DMS 273 (cell line): ENCODE measurements around the gene ZPLD1.

Experiments
- DNase-seq: peaks from one replicate; lab custom pipeline; 2025; ENCODE audit not compliant: unreplicated experiment; lab: John Stamatoyannopoulos, UW

Gene ZPLD1

DNA sequence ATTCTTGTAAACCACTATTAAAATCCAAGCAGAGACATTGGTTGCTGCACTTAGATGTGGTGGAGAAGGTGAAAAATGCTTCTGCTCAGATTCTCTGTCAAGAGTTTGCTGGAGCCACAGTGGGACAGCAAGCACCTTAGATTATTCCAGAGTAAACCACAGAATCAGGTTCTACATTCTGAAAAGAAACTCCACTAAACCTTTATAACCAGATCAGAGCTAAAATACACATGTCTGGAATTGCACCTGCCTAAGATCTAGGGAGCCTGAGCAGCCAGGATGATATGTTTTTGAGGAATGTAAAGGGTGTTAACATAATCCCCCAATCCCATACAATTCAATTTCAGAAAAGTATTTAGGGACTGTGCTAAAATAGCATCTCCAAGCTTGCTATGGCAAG lies at the start of gene ZPLD1:
ZPLD1 (plus strand) TSS at position 301 of the 400 bp plus-strand sequence. CDS start 3,473 bp downstream, outside the sequence.
- DNase-seq, result no peak

DNA sequence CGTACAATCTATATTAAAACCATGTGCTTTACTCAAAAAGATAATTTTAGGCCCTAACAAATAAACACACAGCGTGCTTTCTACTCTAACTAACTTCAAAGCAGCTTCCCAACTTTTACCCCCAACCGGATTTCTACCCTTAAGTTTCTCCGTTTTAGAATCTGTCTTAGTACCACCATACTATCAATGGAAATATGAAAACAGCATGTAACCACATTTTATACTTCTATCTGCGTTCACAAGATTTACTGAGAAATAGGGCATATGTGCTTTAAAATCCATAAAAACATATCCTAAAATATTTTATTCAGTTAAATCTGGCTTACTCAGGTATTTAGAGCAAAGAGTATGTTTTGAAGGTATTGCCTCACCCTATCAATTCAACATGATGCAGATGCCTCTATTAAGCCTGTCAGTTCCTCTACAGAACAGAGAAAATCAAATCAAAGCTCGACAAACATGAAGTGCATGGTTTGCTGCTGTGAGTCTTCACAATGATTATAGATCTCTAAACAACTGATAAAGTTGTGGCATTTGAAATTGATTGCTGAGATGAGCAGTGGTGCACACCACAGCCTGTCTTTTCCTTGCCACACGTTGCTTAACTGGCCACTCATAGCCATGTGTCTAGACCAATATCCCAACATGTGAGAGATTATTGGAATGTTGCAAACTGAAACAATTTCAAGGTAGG lies 44.5 kb upstream of the ZPLD1 start:
- DNase-seq, result no peak

DNA sequence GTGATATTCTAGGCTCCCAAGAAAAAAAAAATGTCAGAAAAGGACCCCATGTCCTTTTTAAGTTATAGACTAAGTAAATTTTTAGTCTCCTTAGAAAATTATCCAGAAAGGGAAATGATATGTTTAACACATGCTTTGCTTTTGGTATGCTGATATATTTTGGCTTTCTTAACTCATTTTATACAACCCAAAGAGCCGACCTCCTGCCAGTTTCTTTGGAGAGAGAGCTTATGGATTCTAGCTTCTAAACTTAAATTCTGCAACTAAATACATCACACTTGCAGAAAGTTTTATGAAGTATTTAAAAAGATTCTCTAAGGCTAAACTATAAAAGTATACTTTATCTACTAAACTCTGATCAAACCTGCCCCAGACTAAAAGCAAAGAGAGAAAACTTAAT lies 43.9 kb upstream of the ZPLD1 start:
- DNase-seq, result no peak

DNA sequence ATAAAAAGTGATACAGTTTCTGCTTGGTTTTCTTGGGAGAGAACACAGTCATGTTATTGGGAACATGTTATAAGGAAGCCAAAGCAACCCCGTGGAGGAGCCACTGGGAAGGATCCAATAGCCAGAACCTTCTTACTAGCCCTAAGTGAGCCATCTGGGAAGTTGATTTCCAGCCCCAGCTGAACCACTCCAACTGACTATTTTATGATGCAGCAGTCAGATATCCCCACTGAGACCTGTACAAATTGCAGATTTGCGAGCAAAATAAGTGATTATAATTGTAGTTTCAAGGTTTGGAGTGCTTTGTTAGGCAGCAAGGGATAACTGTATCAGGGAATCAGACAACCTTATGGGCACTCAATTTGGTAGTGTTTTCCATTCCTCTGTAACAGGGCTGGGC lies 43.3 kb upstream of the ZPLD1 start:
- DNase-seq, result no peak

DNA sequence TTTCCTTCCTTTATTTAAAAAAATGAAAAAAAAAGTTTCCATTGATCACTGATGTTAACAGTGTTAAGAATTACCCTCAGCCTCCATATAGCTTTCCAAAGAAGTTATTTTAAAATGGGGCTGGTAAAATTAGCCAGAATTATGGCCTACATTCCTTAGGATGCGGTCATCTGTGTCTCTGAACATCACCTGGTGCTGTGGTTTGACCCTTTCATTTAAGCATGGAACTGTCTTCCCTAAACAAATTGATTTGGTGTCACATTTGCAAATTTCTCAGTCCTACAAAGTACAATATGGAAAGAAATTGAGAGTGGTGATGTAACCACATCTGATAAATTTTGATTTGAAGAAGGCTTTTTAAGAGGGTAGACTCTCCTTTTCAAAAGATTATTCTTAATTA lies 40.3 kb upstream of the ZPLD1 start:
- no peak for DNase-seq

DNA sequence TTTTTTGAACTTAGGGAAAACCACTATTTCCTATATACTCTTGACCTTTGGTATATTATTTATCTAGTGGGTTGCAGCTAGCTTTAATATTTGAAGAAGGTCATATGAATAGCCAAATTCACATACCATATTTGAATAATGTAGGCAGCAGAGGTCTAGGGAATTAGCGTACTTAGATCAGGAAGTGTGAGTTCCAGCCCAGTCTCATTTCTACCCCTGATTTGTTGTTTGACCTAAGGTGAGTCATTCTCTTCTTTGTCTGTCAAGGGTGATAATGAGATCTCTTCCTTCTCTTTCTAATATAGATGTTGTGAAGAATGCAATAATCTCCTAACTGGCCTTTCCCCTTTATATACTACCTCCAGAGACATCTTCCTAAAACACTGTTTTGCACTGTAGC lies 36.6 kb upstream of the ZPLD1 start:
- no peak for DNase-seq

DNA sequence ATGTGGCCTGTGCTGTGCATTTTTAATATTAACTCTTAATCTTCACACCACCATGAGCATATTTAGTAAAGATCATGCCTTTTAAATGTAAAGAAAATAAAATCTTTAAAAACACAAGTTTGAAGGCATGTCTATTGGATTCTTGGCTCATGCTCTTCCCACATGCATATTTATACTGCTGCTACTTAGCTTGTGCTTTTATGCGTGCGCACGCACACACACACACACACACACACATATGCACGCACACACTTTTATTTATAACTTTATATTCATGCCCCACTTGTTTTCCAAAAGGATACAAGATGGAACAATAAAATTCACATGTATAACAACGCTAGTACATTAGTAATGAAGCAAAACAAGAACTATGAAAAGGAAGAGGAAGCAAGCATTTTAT lies 36.1 kb upstream of the ZPLD1 start:
- DNase-seq, result no peak

DNA sequence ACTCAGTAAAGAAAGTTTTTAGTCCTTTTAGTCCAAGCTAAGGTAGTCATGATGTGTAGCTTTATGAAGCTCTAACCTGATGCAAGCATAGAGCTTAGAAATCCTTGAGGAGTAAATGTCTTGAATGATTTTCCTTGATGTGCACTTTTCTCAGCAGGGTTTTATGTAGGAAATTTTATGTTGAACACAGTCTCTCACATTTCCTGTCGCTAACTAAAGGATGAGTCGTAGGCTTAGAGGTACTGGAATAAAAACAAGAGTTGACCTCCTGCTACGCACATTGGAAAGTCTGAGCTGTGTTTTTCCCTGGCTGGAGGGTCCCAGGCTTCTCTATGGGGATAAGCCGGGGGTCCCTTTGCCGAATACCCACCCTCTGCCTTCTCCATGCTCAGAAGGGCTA lies 34.7 kb upstream of the ZPLD1 start:
- no peak for DNase-seq

DNA sequence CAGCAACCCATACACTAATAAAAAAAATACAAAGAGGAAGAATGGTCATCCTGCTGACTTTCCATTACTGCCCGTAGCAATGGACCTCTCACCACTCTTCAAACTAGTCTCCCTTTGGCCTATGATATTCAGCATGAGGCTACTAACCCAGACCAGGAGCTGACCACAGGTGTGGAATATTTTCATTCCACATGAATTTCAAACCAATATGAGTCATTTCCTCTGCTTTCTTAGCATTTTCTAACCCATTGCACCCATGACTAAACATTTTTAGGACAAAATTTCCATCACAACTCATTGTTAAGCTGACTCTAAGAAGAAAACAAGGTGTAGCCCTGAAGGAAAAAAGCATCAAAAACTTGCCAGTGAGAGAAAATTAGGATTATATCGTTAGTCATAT lies 34.0 kb upstream of the ZPLD1 start:
- DNase-seq, result no peak

DNA sequence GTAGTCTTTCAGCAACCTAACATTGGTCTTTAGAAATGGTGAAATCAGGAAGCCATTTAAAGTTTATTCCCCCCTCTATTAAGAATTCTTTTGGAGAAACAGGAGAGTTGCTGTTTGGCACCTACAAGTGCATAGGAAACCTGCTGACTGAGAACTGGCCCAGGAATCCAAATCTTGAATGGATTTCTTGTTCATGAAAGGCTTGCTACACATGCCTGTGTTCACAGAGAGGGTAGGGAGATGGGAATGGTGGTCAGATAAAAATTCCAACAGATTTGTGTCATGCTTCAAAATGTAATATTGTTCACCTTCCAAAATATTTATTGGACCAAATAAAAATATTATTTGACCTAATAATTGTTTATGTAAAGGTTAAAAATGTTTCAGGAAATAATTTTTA lies 24.2 kb upstream of the ZPLD1 start:
- no peak for DNase-seq

DNA sequence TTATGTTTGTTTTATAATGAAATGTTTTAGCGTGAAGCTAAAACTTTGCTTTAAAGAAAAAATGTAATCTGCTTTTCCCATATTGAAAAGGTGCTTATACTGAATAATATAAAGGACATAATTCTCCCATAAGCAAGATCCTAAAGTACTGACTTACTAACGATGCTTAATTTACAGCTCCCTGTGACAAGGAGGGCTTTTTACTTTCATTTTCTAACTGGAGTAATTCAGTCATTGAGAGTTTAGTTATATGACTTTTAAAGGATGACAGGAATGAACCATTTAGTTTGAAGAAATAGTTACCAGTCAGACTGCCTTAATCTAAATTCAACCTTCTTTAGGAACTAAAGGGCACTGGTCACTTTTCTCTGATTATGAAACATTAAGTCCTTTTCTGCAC lies 19.3 kb upstream of the ZPLD1 start:
- DNase-seq, result peak; percentile 14

DNA sequence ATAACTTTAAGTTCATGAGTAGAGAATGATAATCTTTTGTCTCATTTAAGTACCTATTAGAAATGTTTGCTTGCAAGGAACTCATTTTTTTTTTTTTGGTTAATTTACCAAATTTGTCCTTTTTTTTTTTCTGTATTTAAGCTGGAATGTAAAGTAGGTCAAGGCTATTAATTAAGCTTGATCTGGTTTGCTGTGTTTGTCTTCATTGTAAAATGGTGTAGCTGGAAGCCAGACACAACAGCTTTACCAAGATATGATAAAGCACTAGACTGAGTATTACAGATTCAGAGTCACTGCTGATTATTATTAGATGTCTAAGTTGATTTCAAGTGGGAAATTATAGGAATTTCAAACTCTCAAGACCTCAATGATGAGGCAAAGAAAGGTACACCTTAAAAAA lies 15.0 kb upstream of the ZPLD1 start:
- DNase-seq, result no peak

DNA sequence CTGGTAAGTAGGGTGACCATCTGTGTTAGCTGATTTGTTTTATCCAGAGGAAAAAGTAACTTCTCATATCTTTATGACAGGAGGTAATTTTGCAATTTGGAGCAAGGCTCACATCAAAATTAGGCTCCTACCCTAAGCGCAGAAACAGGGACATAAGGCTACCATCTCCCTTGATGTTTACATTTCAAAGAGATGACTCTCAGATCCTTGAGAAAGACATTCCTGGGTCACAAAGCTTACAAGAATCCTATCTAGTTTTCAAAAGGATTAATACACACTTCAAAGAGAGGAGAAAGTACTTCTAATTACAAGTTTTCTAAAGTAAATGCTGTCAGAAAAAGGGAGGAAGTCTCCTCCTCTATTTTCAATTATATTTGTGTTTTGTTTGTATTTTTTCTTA lies 7.0 kb downstream of the ZPLD1 start:
- DNase-seq, result no peak

DNA sequence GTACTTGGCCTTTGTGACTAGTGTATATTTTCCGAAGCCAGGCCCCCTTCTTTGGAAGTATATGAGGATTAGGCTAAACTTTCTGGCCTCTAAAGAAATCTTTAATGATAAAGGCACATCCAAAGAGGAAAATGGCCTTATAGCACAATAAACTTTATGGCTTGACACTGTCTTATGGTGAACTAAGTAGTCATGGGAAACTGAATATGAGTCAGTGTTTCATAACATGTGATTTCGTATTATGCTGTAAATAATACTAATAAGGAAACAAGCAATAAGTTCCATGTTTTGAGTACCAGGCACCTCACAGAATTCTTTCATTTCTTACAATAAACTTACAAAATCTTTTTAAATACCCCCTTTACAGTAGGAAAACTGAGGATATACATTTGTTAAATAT lies 8.2 kb downstream of the ZPLD1 start:
- no peak for DNase-seq

DNA sequence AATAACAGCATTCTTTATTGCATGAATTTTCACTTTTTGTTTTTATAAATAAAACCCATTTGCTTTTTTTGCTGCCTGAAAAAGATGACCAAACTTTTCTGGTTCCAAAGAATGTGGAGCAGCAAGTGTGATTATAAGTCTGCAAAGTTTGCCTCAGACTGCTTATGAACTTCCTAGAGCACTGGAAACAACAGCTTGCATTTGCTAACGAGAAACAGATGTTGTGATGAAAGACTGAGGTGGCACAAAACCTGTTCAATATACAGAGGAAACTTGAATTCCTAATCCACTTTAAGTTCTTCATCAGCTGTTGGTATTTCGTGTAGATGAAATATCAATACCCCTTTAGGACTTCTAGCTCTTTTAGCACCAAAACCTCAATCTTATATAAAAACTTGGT lies 9.3 kb downstream of the ZPLD1 start:
- peak; percentile 88 for DNase-seq

DNA sequence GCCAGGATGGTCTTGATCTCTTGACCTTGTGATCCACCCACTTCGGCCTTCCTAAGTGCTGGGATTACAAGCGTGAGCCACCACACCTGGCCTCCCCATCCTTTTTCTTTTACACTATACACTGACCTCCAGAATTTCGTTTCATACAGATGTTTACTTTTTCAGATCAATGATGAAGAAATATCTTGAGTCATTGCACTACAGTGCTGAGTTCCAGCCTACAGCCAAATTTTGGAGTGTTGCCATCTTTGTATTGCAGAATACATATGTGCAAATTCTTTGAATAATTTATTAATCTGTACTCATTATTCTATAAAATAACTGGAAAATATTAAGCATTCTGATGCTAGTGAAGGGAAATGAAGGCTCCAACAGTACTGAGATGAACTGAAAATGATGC lies 12.5 kb downstream of the ZPLD1 start:
- no peak for DNase-seq

DNA sequence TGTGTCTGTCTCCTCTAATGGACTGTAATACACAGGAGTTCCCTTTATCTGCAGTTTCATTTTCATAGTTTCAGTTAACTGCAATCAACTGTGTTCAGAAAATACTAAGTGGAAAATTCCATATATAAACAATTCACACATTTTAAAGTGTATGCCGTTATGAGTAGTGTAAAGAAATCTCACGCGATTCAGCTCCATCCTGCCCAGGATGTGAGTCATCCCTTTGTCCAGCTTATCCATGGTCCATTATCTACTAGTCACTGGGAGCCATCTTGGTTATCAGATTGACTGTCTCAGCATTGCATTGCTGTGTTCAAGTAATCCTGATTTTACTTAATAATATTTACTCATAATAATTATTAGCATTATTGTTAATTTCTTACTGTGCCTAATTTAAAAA lies 14.5 kb downstream of the ZPLD1 start:
- DNase-seq, result no peak

DNA sequence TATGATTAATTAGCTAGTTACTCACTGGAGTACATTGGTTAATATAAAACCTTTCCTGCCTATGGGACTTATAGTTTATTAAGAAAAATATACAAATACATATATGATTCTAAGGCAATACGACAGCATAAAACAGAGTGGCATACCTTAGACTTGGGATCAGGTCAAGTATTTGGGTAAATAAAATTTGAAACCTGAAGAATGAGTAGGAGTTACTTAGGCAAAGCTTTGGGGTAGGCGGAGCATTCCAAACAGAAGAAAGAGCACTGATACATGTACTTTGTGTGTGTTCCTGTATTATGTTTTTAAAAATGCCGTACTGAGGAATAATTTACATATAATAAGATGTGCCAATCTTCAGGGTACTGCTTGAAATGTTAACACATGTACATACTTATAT lies 15.1 kb downstream of the ZPLD1 start:
- no peak for DNase-seq

DNA sequence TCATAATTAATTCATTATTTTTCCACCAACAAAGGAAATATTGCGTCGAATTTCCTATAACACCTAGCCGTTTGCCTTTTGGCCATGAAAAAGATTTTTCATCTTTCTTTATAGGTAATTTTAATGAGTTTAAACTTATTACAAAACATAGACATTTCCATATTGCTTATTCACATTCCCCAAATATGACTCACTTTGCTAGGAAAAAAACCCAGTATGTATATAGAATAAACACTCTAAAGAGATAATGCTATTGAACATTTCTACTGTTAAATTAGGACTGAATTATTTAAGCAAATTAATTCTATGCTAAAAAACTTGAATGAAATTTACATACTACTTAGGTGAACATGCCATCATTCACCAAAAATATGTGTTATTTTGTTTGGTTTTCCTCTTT lies 16.2 kb downstream of the ZPLD1 start:
- DNase-seq, result no peak

DNA sequence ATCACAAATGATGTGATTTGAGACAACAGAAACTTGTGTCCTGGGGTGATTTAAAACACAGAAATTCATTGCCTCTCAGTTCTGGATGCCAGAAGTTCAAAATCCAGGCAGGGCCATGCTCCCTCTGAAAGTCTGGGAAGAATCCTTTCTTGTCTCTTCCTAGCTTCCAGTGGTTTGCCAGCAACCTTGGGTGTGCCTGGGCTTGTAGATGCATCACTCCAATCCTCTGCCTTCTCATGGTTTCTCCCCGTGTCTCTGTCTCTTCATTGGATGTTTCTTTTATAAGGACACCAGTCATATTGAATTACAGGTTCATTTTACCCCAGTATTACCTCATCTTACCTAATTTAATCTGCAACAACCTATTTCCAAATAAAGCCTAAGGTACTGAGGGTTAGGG lies 16.7 kb downstream of the ZPLD1 start:
- DNase-seq, result no peak

DNA sequence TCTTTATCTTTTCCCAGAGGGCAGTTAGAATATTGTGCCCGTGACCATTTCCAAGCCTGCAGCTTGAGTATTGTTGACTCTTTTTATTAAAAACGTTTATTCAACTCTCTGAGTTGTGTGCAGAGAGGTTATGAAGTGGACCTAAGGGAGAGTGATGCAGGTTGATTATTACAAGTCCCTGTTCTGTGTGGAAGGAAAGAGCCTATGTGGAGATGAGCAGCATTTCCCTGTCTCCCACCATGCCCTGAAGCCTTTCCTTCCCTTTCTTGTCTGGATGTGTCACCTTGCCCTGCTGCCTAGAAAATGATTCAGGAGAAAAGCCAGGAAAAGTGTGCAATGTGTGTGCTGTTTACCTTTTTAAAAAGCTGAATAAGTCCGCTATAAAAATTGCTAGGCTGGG lies 19.4 kb downstream of the ZPLD1 start:
- DNase-seq, result no peak

DNA sequence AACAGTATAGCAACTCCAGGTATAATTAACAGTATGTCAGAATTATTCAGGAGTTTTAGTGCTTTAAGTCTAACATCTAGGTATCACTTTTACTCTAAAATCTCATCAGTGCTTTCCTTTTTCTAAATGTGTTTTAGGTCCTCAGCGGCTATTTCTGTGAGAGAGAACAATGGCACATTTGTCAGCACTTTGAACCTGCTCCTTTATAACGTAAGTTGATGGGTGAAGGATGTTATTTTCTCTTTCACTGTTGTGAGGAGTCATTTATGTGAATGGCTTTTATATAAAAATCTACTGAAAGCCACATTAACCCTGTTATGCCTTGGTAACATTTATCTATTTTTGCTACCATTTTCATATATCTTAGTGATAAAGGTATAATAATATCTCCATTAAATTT lies 22.8 kb downstream of the ZPLD1 start:
- DNase-seq, result no peak

DNA sequence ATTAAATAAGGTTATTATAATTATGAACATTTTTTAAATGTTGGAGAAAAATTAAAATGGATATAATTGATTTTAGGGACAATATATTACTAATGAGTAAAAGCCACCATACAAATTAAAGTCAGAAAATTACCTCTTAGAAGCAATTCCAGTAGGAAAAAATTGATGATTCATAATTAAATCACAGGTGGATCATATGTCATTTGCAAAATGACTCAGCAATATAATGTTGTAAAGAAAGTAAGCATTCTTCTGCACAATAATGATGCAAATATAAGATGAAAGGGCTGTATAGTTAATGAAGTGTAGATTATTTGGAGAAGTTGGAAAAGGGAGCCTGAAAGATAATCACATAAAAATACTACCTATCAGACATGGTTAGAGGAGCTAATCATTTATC lies 25.8 kb downstream of the ZPLD1 start:
- DNase-seq, result no peak

DNA sequence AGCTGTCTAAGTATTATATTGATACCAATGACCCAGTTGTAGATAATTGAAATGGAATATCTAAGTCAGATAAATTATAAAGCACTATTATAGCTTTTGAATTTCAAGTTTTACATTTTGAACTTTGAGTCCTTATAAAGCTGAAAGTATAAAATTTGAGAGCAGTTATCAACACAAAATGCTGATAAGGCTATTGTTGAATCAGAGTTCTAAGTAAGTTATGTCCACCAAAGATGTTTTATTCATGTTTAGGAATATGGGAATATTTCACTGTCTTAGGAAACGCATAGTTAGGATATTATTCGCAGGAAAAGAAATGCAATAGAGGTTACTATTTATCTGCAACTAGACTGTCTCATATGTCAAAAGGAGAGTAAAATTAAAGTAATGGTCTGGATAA lies 29.4 kb downstream of the ZPLD1 start:
- no peak for DNase-seq
